ENCODE data around the gene KXD1. TPM values are rescaled to one million over a fixed set of nuclear protein-coding genes. Genes with fewer than 3 reads are reported as not detected.

KXD1 gene
- total RNA-seq, 1 donor from 2014 or later, result 63.4 TPM

DNA sequence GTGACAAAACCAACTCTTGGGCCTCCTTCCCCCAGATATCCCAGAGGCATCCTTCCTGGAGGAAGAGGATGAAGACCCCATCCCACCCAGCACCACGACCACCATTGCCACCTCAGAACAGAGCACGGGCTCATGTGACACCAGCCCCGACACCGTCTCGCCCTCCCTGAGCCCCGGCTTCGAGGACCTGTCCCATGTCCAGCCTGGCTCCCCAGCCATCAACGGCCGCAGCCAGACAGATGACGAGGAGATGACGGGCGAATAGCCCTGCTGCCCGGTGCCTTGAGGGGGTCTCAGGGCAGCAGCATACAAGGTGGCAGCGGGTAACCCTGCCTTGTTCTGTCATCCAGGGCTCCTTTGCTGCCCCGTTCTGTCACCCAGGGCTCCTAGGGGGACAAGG is 10.7 kb downstream of the KXD1 start:
- Mint-ChIP-seq H3K36me3 (ENCODE audit: low read depth) (peaks cover 21% of the 10 kb centered on the region), H3K9me3 (ENCODE audit: low read depth) (no peaks in the 10 kb centered on the region), H3K4me3 (ENCODE audit: unreplicated experiment) (no peak overlapping the region), H3K27ac (ENCODE audit: unreplicated experiment) (no peak overlapping the region), H3K27me3 (ENCODE audit: low read depth) (no peaks in the 10 kb centered on the region), H3K4me1 (ENCODE audit: low read depth) (peaks cover 21% of the 10 kb centered on the region)
- no peak for TF ChIP-seq CTCF (IDR thresholded peaks at IDR 0.05)
- DNase-seq (ENCODE audit: low spot score), result no peak

DNA sequence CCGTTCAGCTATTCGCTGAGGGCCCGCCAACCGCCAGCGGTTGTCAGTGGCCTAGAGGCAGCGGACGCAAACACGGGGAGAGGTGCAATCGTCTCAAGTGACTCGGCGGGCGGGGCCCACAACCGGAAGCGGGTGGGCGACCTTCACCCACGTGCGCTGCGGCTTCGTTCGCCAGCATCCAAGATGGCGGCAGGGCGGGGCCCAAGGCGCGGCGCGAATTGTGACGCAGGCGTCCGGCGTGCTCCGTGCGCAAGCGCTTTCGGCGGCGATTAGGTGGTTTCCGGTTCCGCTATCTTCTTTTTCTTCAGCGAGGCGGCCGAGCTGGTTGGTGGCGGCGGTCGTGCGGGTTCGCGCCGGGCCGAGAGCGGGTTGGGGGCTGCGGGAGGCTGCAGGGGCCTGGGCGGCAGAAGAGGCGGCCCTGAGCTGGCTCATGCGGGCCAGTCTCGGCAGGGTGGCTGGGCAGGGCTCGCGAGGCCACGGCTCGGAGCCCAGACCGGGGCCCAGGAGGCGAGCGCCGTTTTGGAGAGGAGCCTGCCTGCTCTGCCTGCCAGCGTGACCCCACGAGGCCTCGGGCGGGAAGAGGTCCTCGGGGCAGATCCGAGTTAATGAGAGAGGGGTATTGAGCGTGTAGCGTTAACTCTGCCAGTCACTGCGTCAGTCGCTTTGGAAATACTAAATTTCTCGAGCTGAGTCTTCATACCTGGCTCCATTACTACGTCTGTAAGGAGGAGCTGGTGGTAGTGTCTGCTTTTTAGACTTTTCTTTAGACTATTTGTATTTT is 14.1 kb downstream of the KXD1 start, which contains the start of gene UBA52:
Gene UBA52, plus strand, starts transcription at position 294 of the 781 bp plus-strand sequence. CDS start 1,444 bp downstream, outside the sequence.
- peak; percentile 5 for TF ChIP-seq CTCF (IDR thresholded peaks at IDR 0.05)
- Mint-ChIP-seq H3K36me3 (ENCODE audit: low read depth) (peaks cover 21% of the 10 kb centered on the region), H3K9me3 (ENCODE audit: low read depth) (no peaks in the 10 kb centered on the region), H3K27me3 (ENCODE audit: low read depth) (no peaks in the 10 kb centered on the region), H3K27ac (ENCODE audit: unreplicated experiment) (peak within 1 kb of the TSS; percentile 97), H3K4me1 (ENCODE audit: low read depth) (peaks cover 24% of the 10 kb centered on the region), H3K4me3 (ENCODE audit: unreplicated experiment) (peak within 1 kb of the TSS; percentile 88)
- peak; percentile 99 for DNase-seq (ENCODE audit: low spot score)

- Mint-ChIP-seq H3K36me3 (ENCODE audit: low read depth) (peaks cover 25% of the 10 kb centered on the region), H3K27ac (ENCODE audit: unreplicated experiment) (no peak overlapping the region), H3K4me3 (ENCODE audit: unreplicated experiment) (no peak overlapping the region), H3K4me1 (ENCODE audit: low read depth) (peaks cover 24% of the 10 kb centered on the region), H3K9me3 (ENCODE audit: low read depth) (no peaks in the 10 kb centered on the region), H3K27me3 (ENCODE audit: low read depth) (no peaks in the 10 kb centered on the region)
- DNase-seq (ENCODE audit: low spot score), result no peak
- TF ChIP-seq CTCF (IDR thresholded peaks at IDR 0.05), result no peak
Observed at GRCh38 chr19:18574691-18575291, 17.1 kb downstream of the KXD1 start.

- H3K27me3 Mint-ChIP-seq (ENCODE audit: low read depth), result no peaks in the 10 kb centered on the region
- no peaks in the 10 kb centered on the region for H3K9me3 Mint-ChIP-seq (ENCODE audit: low read depth)
- H3K27ac Mint-ChIP-seq (ENCODE audit: unreplicated experiment), result no peak overlapping the region
- TF ChIP-seq CTCF (IDR thresholded peaks at IDR 0.05), result no peak
- H3K4me3 Mint-ChIP-seq (ENCODE audit: unreplicated experiment), result no peak overlapping the region
- H3K4me1 Mint-ChIP-seq (ENCODE audit: low read depth), result peaks cover 21% of the 10 kb centered on the region
- no peak for DNase-seq (ENCODE audit: low spot score)
- peaks cover 25% of the 10 kb centered on the region for H3K36me3 Mint-ChIP-seq (ENCODE audit: low read depth)
Observed at GRCh38 chr19:18576383-18576782, 18.7 kb downstream of the KXD1 start.

DNA sequence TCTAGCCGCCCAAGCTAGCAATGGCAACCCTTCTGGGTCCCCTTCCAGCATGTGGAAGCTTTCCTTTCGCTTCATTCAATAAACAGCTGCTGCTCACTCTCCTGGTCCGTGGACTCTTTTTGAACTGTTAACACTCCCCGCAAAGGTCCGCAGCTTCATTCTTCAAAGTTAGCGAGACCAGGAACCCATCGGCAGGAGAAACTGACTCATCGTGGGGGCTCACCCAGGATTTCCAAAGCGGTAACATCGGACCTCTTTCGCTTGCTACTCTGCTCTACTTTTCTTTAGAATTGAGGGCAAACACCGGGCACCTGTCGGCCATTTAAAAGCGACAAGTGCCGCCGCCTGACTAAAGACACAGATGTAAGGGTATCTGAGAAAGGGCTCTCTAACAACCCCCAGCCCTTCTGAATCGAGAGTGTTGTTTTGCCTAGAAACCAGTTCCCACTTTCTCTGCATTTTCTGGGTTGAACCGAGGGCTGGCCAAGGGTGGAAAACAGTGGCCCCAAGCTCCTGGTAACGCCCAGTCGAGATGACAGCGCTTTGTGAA is 19.8 kb downstream of the KXD1 start:
- DNase-seq (ENCODE audit: low spot score), result no peak
- H3K4me3 Mint-ChIP-seq (ENCODE audit: unreplicated experiment), result no peak overlapping the region
- H3K27me3 Mint-ChIP-seq (ENCODE audit: low read depth), result no peaks in the 10 kb centered on the region
- H3K4me1 Mint-ChIP-seq (ENCODE audit: low read depth), result peaks cover 13% of the 10 kb centered on the region
- peaks cover 25% of the 10 kb centered on the region for H3K36me3 Mint-ChIP-seq (ENCODE audit: low read depth)
- H3K9me3 Mint-ChIP-seq (ENCODE audit: low read depth), result no peaks in the 10 kb centered on the region
- TF ChIP-seq CTCF (IDR thresholded peaks at IDR 0.05), result no peak
- no peak overlapping the region for H3K27ac Mint-ChIP-seq (ENCODE audit: unreplicated experiment)
